HCT116 (cell line): Measurements from ENCODE around the gene ANXA4. TPM values are rescaled to one million over a fixed set of nuclear protein-coding genes. Genes with fewer than 3 reads are reported as not detected.

Source experiments
- ATAC-seq: fragments of 200-7000 bp; cut with Tn5 transposase; 2 replicates; pipeline ENCODE4 v1.9.1; 2020; ENCODE audit warnings: mild to moderate bottlenecking, moderate library complexity
- BruUV-seq: library from RNA; stranded (reverse); fragments of 400-500 nt; replicated peaks from 2 replicates; lab custom pipeline; 2021; lab: Mats Ljungman, UMichigan
- CTCF ChIA-PET: fragments of 300-600 bp; sonication (Branson Sonifier 250); formaldehyde crosslinking; loops from one replicate; lab custom pipeline; 2021; ENCODE audit warnings: antibody characterized with exemption; lab: Charles Lee
- POLR2A ChIA-PET: fragments of 300-600, 350-600 bp; sonication (Branson Sonifier 250); formaldehyde crosslinking; loops from one replicate; lab custom pipeline; 2021; ENCODE audit warnings: antibody characterized with exemption; lab: Charles Lee
- RAD21 ChIA-PET, 2 experiments: fragments of 300-600 bp; sonication (Branson Sonifier 250); formaldehyde crosslinking; loops; one replicate each; lab custom pipeline; 2023; ENCODE audit warnings: low total read pairs in 2 of 2; ENCODE audit not compliant: uncharacterized antibody in 2 of 2, unreplicated experiment in 2 of 2, low non-redundant PET in 1 of 2; lab: Charles Lee
- DNase-seq: peaks from one replicate; pipeline ENCODE4 v3.0.0-alpha.2; 2010; ENCODE audit warnings: low read depth, low spot score
- H2AFZ ChIP-seq: fragments of 200-600 bp; shearing (Covaris generic), sonication (generic); 2 replicates; pipeline ENCODE4 v1.6.1; 2017; ENCODE audit warnings: low read depth, mixed run types, mixed read lengths, antibody characterized with exemption, low read length; ENCODE audit not compliant: poor library complexity, severe bottlenecking
- H3K27ac ChIP-seq: 2 replicates; pipeline ENCODE4 v1.5.1; 2012; ENCODE audit warnings: low read depth, low read length
- H3K27me3 ChIP-seq: fragments of 200-600 bp; sonication (generic); 2 replicates; pipeline ENCODE4 v1.6.1; 2016; ENCODE audit warnings: mixed run types, low read length, mixed read lengths; ENCODE audit not compliant: insufficient read depth
- H3K36me3 ChIP-seq, 2 experiments: fragments of 200-500 bp in 1 of 2; fragments of 200-600 bp in 1 of 2; sonication (Bioruptor generic) in 1 of 2; sonication (generic) in 1 of 2; 2 replicates each; pipeline versions ENCODE4 v1.5.1 to v1.6.1; 2014 to 2016; ENCODE audit warnings: low read length in 2 of 2, inconsistent platforms in 1 of 2, mixed read lengths in 1 of 2, mixed run types in 1 of 2; ENCODE audit not compliant: insufficient read depth in 2 of 2, control insufficient read depth in 1 of 2
- H3K4me1 ChIP-seq, 2 experiments: fragments of 200-600 bp in 1 of 2; sonication (generic) in 1 of 2; 2 replicates each; pipeline versions ENCODE4 v1.5.1 to v1.6.1; 2012 to 2017; ENCODE audit warnings: low read length in 2 of 2, inconsistent platforms in 1 of 2, mild to moderate bottlenecking in 1 of 2, mixed read lengths in 1 of 2, mixed run types in 1 of 2, moderate library complexity in 1 of 2; ENCODE audit not compliant: insufficient read depth in 2 of 2, control insufficient read depth in 1 of 2
- H3K4me2 ChIP-seq: fragments of 200-600 bp; sonication (generic); 2 replicates; pipeline ENCODE4 v1.6.1; 2017; ENCODE audit warnings: mixed run types, low read length, mixed read lengths
- H3K4me3 ChIP-seq, 2 experiments: fragments of 200-600 bp in 1 of 2; sonication (generic) in 1 of 2; replicated peaks in 1 of 2; 2 replicates each; pipeline ENCODE4 v1.5.1; 2011 to 2016; ENCODE audit warnings: low read length in 2 of 2, control low read depth in 1 of 2, low read depth in 1 of 2, mild to moderate bottlenecking in 1 of 2, mixed read lengths in 1 of 2, mixed run types in 1 of 2
- H3K79me2 ChIP-seq: fragments of 200-600 bp; sonication (generic); 2 replicates; pipeline ENCODE4 v1.6.1; 2017; ENCODE audit warnings: mild to moderate bottlenecking, mixed run types, low read length, moderate library complexity, mixed read lengths; ENCODE audit not compliant: insufficient read depth
- H3K9ac ChIP-seq: fragments of 200-600 bp; sonication (generic); 2 replicates; pipeline ENCODE4 v1.6.1; 2016; ENCODE audit warnings: low read length, mixed read lengths
- H3K9me2 ChIP-seq: fragments of 200-600 bp; sonication (generic), shearing (Covaris generic); 2 replicates; pipeline ENCODE4 v1.6.1; 2017; ENCODE audit warnings: mixed run types, mild to moderate bottlenecking, moderate library complexity; ENCODE audit not compliant: insufficient read depth
- H3K9me3 ChIP-seq, 2 experiments: fragments of 200-500 bp in 1 of 2; fragments of 200-600 bp in 1 of 2; sonication (Bioruptor generic) in 1 of 2; sonication (generic) in 1 of 2; 2 replicates each; pipeline ENCODE4 v1.6.1; 2014 to 2017; ENCODE audit warnings: low read length in 2 of 2, mixed read lengths in 2 of 2, inconsistent platforms in 1 of 2, low read depth in 1 of 2, mild to moderate bottlenecking in 1 of 2, mixed run types in 1 of 2, moderate library complexity in 1 of 2; ENCODE audit not compliant: control insufficient read depth in 1 of 2, insufficient read depth in 1 of 2
- H4K20me1 ChIP-seq: fragments of 200-600 bp; sonication (generic), shearing (Covaris generic); 2 replicates; pipeline ENCODE4 v1.6.1; 2017; ENCODE audit warnings: mixed run types, mild to moderate bottlenecking, moderate library complexity; ENCODE audit not compliant: insufficient read depth
- ATF3 ChIP-seq: IDR thresholded peaks from 2 replicates; pipeline ENCODE4 v1.6.1; 2012
- CEBPB ChIP-seq: IDR thresholded peaks from 2 replicates; pipeline ENCODE4 v1.6.1; 2012; ENCODE audit warnings: low read depth
- FOSL1 ChIP-seq: IDR thresholded peaks from 2 replicates; pipeline ENCODE4 v1.6.1; 2012; ENCODE audit warnings: low read depth
- JUND ChIP-seq: IDR thresholded peaks from 2 replicates; pipeline ENCODE4 v1.6.1; 2012
- POLR2A ChIP-seq: IDR thresholded peaks from 2 replicates; pipeline ENCODE4 v1.7.0; 2011; ENCODE audit warnings: borderline replicate concordance; ENCODE audit not compliant: insufficient read depth, insufficient read length; ENCODE audit errors: extremely low read depth
- POLR2AphosphoS5 ChIP-seq: IDR thresholded peaks from 2 replicates; pipeline ENCODE4 v1.6.1; 2011; ENCODE audit warnings: mild to moderate bottlenecking, low read depth, low read length, moderate library complexity
- RAD21 ChIP-seq: IDR thresholded peaks from 2 replicates; pipeline ENCODE4 v1.6.1; 2012; ENCODE audit warnings: low read depth, mild to moderate bottlenecking
- SIN3A ChIP-seq: IDR thresholded peaks from 2 replicates; pipeline ENCODE4 v1.6.1; 2012; ENCODE audit warnings: low read depth
- SP1 ChIP-seq: IDR thresholded peaks from 2 replicates; pipeline ENCODE4 v1.6.1; 2012; ENCODE audit warnings: low read depth
- TCF7L2 ChIP-seq: IDR thresholded peaks from 2 replicates; pipeline ENCODE4 v1.7.0; 2011; ENCODE audit warnings: borderline replicate concordance, inconsistent platforms; ENCODE audit not compliant: insufficient read depth, insufficient read length; ENCODE audit errors: extremely low read depth
- YY1 ChIP-seq: IDR thresholded peaks from 2 replicates; pipeline ENCODE4 v1.6.1; 2011; ENCODE audit warnings: low read length, low read depth, moderate library complexity, mild to moderate bottlenecking; ENCODE audit not compliant: insufficient replicate concordance; ENCODE audit errors: extremely low read depth
- ZBTB33 ChIP-seq: IDR thresholded peaks from 2 replicates; pipeline ENCODE4 v1.6.1; 2011; ENCODE audit warnings: mild to moderate bottlenecking, low read length, moderate library complexity; ENCODE audit not compliant: insufficient replicate concordance; ENCODE audit errors: extremely low read depth
- ZFX ChIP-seq: fragments of 450-650 bp; IDR thresholded peaks from 2 replicates; pipeline ENCODE4 v1.6.1; 2017
- ZNF274 ChIP-seq: fragments of 200-500 bp; sonication (Bioruptor generic); IDR thresholded peaks from 2 replicates; pipeline ENCODE4 v1.6.1; 2014; ENCODE audit warnings: mild to moderate bottlenecking, low read depth, low read length, inconsistent platforms
- intact Hi-C: fragments of 100-400 bp; cut with micrococcal nuclease; formaldehyde crosslinking; loops from 2 replicates; pipeline ENCODE4 v1.10.0; 2022
- total RNA-seq: library from RNA; stranded (reverse); gene quantifications from one replicate; pipeline ENCODE4 v1.2.1, GENCODE V29; 2021; ENCODE audit not compliant: unreplicated experiment
- TF ChIP-seq, protein P1 (sequence below), 3 experiments: fragments of 200-600 bp in 1 of 3; sonication (generic) in 1 of 3; IDR thresholded peaks in 2 of 3; conservative IDR thresholded peaks in 1 of 3; 2 replicates each; pipeline ENCODE4 v1.5.1; 2012 to 2017; ENCODE audit warnings: low read depth in 2 of 3, low read length in 2 of 3, antibody characterized with exemption in 1 of 3, borderline replicate concordance in 1 of 3, control low read depth in 1 of 3, mild to moderate bottlenecking in 1 of 3, mixed read lengths in 1 of 3, mixed run types in 1 of 3, moderate library complexity in 1 of 3; ENCODE audit not compliant: insufficient read depth in 1 of 3
- TF ChIP-seq, protein P2 (sequence below): IDR thresholded peaks from 2 replicates; pipeline ENCODE4 v1.6.1; 2012

Gene ANXA4
- total RNA-seq, 1 experiment from 2014 or later: 64.6 TPM

DNA sequence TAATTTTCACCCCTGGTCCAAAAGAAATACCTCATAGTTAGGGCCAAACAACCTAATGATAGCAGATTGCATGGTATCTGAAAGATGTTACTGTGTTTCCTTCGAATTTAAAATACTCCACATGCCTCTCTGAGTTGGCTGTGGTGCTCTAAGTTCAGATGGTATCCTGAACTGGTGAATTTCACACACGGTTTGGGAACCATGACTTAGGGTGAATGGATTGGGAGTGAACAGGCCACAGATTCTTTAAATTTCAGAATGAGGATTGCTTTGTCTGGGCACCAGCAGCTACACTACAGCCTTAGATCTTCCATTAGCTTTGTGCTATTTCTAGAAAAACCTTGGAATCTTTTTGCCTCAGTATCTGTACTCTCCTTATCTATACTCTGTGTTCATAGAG, 93.7 kb downstream of the ANXA4 start:
- ATAC-seq (no peak), DNase-seq (no peak)
- intact Hi-C loops: no loop called here
- no peak overlapping the region for H2AFZ ChIP-seq
- H3K4me2 ChIP-seq: no peak overlapping the region
- H3K27me3 ChIP-seq: no peaks in the 10 kb centered on the region
- BruUV-seq: no TSS peak
- no peak overlapping the region for H3K9ac ChIP-seq
- H3K9me3 ChIP-seq: no peaks in the 10 kb centered on the region
- no peak for TF ChIP-seq FOSL1
- TF ChIP-seq TCF7L2: no peak
- TF ChIP-seq CEBPB: no peak
- no peak for TF ChIP-seq SIN3A
- TF ChIP-seq ZFX: no peak
- TF ChIP-seq ATF3: no peak
- TF ChIP-seq POLR2AphosphoS5: no peak
- no peak for TF ChIP-seq JUND
- no peak for TF ChIP-seq POLR2A
- no peak for TF ChIP-seq RAD21
- TF ChIP-seq, protein P1, sequence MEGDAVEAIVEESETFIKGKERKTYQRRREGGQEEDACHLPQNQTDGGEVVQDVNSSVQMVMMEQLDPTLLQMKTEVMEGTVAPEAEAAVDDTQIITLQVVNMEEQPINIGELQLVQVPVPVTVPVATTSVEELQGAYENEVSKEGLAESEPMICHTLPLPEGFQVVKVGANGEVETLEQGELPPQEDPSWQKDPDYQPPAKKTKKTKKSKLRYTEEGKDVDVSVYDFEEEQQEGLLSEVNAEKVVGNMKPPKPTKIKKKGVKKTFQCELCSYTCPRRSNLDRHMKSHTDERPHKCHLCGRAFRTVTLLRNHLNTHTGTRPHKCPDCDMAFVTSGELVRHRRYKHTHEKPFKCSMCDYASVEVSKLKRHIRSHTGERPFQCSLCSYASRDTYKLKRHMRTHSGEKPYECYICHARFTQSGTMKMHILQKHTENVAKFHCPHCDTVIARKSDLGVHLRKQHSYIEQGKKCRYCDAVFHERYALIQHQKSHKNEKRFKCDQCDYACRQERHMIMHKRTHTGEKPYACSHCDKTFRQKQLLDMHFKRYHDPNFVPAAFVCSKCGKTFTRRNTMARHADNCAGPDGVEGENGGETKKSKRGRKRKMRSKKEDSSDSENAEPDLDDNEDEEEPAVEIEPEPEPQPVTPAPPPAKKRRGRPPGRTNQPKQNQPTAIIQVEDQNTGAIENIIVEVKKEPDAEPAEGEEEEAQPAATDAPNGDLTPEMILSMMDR (IDR thresholded peaks at IDR 0.05 in 2 of 3, conservative IDR thresholded peaks at IDR 0.05 in 1 of 3; ENCODE audit: borderline replicate concordance in 1 of 3, insufficient read depth in 1 of 3, low read depth in 2 of 3, low read length in 2 of 3): no peak
- no peak for TF ChIP-seq ZBTB33
- TF ChIP-seq, protein P2, sequence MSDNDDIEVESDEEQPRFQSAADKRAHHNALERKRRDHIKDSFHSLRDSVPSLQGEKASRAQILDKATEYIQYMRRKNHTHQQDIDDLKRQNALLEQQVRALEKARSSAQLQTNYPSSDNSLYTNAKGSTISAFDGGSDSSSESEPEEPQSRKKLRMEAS: no peak
- TF ChIP-seq SP1: no peak
- no peak for TF ChIP-seq ZNF274
- no peak for TF ChIP-seq YY1
- ChIA-PET RAD21 (no interaction called here), POLR2A (no interaction called here), CTCF (no interaction called here)
- H3K79me2 ChIP-seq: peaks cover 54% of the 10 kb centered on the region
- peaks cover 0 to 3% of the 10 kb centered on the region in 2 experiments; a peak in 2 of 4 replicates for H3K36me3 ChIP-seq
- peaks cover 4 to 7% of the 10 kb centered on the region in 2 experiments; a peak in 3 of 4 replicates for H3K4me1 ChIP-seq
- H3K4me3 ChIP-seq: no peak overlapping the region
- H3K27ac ChIP-seq: no peak overlapping the region
- H3K9me2 ChIP-seq: no peaks in the 10 kb centered on the region
- H4K20me1 ChIP-seq: no peaks in the 10 kb centered on the region
